Endometrial microvascular endothelial cells (primary cell): ENCODE data around the gene FKBP2. TPM values are rescaled to one million over a fixed set of nuclear protein-coding genes. Genes with fewer than 3 reads are reported as not detected.

Experiments
- in situ Hi-C: cut with HindIII; loops from 2 replicates; pipeline ENCODE4 v1.10.0; 2017; ENCODE audit warnings: low sequenced_read_pairs, low pct_unique_long_range_greater_than_20kb; ENCODE audit errors: inconsistent ontology term
- total RNA-seq: library from RNA; depleted of rRNA; stranded (reverse); fragments of >200 nt; gene quantifications from one replicate; pipeline ENCODE4 v1.2.3, GENCODE V29; 2015; ENCODE audit errors: inconsistent ontology term

Gene FKBP2
- total RNA-seq, 1 donor from 2014 or later = 49.9 TPM

DNA sequence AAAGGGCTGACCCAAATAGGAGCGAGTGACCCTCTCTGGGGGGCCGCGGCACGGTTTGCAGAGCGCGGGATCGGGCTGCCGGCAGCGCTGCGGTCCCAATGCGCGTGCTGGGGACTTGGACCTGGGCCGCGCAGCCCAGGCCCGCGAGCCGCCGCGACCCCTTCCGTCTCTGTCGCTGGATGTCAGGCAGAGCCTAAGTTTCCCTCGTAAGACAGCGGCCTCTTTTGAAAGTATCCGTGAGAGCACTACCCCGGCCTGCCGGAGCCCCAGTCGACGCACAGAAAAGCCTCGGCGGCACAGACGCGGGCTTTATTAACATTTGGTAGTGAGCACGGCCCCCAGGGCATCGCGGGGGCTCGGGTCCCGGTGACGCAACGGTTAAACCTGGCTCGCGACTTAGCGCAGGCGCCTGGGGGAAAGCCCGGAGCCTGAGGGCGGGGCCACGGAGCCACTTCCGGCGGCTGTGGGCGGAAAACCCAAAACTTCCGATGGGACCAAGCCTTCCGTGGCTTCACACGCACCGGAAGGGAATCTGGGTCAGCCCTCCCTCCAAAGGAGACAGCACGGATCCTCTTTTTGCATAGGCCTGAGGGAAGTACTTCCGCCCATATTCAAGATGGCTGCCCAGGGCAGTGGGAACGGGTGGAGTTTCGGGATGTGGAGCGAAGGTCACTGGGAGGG lies 28.8 kb downstream of the FKBP2 start:
- in situ Hi-C loops = no loop called here

DNA sequence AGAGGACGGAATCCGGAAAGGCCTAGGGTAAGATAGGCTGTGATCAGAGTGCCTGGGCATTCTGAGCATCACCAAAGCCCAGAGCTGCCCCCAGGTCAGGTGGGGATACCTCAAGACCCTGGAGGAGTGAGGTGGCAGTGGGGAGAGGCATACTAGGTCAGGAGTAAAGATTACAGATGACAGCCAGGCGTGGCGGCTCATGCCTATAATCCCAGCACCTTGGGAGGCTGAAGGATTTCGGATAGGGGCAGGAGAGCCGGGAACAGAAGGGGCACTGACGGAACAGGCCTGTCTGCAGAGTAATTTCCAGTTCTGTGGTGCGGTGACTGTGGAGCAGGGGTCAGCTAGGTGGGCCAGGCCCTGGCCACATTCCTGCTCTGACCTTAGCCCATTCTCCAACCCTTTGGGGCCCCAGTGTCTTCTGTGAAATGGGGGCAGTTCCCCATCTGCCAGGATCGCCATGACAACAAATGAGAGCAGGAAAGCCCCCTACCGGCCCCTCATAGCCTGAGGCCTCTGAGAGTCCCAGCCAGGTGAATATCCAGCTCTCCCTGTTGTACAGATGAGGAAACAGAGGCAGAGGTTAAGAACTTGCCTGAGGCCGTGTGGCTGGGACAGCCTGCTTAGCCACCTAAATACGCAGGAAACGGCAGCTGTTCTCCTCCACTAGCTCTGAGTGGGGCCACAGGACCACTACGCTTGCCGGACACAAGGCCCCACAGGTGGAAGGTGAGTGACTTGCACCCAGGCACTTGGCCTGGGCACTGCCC lies 34.3 kb downstream of the FKBP2 start:
- in situ Hi-C loops = no loop called here

DNA sequence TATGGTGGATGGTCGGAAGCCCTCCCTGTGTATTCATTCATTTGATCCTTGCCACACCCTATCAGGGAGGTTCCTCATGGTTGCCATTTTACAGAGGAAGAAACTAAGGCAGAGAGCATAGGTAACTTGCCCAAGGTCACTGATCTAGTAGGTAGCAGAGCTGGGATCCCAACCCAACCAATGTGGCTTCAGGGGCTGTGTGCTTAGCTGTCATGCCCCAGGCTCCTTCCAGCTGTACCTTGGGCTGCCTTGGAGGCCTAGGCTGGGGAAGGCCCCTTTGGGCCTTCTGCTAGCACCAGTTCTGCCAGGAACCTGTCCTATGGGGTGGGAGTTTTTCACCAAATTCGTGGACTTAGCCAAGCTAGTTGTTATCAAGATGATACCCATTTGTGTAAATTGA lies 34.9 kb downstream of the FKBP2 start:
- in situ Hi-C loops = no loop called here

DNA sequence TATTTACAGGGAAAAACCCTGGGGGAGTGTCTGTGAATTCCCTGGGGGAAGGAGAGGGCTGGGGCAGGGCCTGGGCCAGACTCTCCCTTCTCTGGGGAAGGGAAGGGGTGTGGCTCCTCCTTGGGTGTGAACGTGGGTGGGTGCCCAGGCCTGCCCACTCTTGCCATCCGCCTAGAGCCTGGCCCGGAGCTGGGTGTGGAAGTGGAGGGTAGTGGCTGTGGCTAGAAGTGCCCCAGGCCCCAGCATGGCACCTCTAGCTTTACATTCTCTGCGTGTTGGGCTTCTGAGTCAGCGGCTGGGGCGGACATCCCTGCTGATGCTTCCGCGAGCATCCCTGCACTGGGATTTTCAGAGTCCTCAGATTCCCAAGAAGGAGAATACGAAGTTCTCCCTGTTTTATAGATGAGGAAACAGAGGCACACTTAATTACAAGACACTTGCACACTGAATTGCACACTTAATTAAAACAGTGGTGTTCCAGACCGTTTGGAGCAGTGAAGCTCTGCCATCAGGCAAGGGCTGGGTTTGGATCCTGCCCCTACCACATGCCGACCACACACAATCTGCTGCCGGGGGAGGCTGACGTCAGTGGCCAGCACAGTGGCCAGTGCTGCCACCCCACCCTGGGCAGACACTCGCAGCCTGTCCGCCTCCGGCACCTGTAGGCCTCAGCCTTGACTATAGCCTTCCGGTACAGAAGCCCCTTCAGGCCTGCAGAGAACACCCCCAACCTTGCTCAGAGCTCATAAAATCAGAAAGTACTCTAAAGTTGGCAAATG lies 35.9 kb downstream of the FKBP2 start:
- in situ Hi-C loops = no loop called here

DNA sequence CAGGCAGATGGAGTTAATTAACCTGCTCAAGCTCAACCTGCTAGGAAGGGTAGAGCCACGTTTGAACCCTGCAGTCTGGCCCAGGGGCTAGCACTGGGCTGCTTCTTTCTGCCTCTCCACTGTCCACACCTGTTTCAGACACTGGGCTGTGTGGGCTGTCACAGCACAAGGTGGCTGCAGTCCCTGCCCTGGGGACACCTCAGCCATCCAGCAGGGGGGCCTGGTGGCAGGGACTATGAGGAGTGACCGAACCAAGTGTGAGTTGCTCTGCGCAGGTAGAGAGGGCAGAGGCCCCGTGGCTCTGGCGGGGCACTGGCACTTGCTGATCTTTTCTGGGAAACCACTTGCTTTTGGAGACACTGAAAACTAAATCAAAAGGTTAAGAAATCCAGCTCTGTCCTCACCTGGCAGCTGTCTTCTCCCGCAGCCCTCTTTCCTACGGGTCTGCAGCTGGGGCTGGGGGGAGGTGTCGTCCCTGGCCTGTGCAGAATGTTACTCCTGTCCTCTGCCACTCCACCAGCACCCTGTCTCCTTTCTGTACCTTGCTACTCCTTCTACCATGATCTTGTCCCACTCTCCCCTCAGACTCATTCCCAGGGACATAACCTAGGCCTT lies 37.8 kb downstream of the FKBP2 start:
- in situ Hi-C loops = no loop called here

DNA sequence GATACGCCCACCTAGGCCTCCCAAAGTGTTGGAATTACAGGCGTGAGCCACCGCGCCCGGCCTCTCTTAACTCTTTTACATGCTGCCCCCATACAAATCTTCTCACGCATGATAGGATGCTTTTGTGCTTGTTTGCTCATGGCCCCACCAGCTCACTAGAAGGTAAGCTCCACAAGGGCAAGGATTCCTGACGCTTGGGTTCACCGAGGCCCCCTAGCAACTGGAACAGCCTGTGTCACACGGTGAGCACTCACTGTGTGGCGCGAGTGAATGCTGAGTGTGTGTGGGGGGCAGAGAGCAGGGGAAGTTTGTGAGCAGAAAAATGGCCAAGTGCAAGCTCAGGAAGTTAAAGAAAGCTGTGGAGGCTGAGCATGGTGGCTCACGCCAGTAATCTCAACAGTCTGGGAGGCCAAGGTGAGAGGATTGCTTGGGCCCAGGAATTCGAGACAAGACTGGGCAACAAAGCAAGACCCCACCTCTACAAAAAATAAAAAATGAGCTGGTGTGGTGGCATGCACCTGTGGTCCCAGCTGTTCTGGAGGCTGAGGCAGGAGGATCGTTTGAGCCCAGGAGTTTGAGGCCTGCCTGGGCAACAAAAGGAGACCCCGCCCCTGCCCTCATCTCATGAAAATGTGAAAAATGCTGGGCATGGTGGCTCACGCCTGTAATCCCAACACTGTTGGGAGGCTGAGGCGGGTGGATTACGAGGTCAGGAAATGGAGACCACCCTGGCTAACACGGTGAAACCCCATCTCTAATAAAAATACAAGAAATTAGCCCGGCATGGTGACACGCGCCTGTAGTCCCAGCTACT lies 41.3 kb downstream of the FKBP2 start:
- in situ Hi-C loops = no loop called here

DNA sequence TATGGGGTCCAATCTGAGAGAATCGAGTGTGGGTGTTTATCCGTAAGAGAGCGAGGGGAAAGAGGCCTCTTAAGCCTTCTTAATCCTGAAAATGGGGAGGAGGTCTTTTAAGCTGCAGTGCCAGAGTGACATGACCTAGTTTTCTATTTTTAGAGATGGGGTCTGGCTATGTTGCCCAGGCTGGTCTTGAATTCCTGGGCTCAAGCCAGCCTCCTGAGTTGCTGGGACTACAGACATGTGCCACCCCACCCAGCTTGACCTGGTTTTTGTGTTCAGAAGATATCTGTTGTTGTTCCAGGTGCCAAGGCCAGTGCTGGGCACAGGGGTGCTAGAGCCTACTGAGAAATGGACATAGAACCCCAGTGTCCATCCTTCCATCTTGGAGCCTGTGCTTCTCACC lies 42.2 kb downstream of the FKBP2 start:
- in situ Hi-C loops = no loop called here

DNA sequence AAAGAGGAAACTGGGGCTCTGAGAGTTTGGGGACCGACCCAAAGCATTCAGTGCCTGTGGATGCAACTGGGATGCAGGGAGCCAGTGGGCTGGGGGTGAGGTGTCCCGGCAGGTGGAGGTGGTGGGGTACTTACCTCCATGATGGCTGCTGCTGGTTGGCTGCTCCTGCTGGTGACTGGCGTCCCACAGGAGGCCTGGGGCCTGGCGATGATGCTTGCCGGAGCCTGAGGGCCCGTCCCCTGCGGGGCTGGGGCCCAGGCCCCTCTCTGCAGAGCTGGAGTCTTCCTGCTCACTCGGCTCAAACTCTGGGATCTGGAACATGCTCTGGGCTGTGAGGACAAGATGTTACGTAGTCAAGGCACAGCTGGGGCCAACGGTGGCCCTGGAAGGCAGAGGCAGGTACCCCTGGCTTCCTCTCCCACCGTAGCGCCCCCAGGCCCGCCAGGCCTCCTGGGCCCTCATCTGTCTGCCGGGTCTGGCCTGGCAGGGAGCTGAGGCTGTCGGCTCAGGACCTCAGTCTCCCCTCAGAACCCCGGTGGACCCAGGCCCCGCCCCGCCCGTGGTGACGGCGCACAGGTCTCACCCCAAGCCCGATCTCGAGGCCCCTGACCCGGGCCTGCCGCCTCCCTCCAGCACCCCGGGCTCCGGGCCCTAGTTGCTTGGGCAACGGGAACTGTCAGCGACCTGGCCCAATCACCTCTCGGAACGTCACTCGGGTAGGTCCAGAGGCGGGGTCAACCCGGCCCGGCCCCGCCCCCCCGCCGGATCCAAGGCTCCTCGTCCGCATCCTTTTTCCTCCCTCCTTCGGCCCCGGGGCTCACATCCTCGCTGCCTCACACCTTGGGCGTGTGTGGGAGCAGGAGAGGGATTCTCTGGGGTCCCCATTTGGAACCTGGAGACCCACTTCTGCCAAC lies 43.4 kb downstream of the FKBP2 start, which contains the start of gene BAD:
Gene BAD, minus strand, starts transcription at position 618 of the 914 bp plus-strand sequence. Its CDS starts 297 bp downstream, at position 321.
- in situ Hi-C loops = no loop called here

DNA sequence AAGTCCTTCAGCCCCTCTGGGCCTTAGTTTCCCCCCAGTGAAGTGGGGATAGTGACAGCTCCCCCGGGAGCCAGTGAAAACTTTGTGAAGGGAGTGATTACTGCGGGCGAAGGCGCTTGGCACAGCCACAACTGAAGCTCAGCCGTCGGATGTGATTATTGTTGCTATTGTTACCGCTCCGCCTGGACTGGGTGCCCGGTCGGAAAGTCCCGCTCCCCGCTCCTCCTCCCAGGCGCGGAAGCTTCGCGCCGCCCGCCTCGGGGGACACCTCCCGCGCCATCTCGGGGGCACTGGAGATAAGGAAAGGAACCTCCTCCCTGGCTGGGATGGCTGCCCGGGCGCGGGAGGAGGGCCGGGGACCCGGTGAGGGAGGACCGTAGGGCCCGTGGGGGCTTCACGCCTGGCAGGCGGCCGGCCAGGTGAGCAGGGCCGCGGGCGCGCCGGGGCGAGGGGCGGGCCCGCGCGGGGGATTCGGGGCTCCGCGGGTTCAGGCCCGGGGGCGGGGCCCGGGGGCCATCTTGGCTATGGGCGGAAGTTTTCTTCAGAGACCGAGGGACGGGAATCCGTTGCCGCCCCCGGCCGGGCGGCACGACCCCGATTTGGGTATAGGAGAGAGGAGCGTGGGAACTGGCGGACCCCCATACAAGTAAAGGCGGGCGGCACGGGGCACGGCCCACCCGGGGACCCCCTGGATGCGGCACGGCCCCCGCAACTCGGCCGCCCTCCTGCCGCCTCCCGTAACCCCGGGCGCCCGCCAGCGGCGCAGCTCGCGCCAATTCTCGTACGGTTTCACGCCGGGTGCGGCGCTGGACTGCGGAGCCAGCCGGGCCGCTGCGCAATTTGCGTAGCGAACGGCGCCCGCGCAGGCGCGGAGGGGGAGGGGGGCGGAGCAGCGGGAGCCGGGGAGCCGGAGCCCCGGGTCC lies 44.3 kb downstream of the FKBP2 start, which contains the start of gene GPR137:
Gene GPR137, plus strand, starts transcription at position 887 of the 923 bp plus-strand sequence. CDS start 677 bp downstream, outside the sequence.
- in situ Hi-C loops = no loop called here

DNA sequence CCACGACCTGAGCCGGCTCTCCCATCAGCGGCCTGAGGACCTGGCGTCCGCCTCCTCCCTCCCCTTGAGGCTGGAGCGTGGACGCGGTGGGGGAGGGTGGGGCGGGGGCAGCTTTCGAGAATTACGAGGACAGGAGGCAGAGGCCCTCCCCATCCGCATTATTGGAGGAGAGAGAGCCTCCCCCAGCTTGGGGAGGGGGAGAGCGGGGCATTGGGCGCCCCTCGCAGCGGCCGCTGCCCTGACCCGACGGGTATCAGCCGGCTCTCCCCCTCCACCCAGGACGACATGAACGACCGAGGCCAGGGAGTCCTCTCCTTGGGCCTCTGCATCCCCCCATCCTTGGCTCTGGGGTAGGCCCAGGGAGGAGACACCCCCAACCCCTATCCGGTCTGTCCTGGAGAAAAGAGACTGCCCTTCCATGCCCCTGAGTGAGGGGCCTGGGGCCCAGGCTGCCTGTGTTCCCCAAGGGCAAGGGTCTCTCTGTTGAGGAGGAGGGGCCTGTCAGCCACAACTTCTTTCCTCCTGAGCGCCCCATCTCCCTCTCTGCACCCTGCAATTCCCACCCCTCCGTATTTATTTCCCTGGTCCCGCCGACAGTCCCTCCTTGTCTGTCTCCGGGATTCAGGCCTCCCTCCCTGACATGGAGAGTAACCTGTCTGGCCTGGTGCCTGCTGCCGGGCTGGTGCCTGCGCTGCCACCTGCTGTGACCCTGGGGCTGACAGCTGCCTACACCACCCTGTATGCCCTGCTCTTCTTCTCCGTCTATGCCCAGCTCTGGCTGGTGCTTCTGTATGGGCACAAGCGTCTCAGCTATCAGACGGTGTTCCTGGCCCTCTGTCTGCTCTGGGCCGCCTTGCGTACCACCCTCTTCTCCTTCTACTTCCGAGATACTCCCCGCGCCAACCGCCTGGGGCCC lies 45.2 kb downstream of the FKBP2 start:
- in situ Hi-C loops = no loop called here

DNA sequence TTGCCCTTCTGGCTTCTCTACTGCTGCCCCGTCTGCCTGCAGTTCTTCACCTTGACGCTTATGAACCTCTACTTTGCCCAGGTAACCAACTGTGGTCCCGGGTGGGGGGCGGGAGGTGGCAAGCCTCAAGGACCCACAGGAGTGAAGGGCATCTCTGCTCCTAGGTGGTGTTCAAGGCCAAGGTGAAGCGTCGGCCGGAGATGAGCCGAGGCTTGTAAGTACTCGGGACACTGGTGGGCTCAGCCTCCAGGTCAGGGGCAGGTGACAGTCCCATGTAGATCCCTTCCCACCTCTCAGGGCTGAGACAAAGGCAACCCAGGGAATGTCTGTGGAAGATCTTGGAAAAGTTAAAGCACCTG lies 45.9 kb downstream of the FKBP2 start:
- in situ Hi-C loops = no loop called here

DNA sequence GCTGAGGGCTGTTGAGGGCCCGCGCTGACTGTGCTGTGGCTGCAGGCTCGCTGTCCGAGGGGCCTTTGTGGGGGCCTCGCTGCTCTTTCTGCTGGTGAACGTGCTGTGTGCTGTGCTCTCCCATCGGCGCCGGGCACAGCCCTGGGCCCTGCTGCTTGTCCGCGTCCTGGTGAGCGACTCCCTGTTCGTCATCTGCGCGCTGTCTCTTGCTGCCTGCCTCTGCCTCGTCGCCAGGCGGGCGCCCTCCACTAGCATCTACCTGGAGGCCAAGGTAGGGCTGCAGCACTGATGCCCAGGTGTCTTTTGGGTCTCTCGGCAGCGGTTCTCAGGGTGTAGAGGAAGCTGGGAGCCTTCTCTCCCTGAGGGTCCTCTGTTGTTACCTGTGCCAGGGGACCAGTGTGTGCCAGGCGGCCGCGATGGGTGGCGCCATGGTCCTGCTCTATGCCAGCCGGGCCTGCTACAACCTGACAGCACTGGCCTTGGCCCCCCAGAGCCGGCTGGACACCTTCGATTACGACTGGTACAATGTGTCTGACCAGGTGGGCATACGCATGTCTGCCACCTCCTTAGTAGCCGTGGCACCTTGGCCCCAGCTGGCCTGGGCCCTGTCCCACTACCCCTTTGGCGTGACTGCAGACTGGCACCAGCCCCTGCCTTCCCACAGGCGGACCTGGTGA lies 46.9 kb downstream of the FKBP2 start:
- in situ Hi-C loops = no loop called here

DNA sequence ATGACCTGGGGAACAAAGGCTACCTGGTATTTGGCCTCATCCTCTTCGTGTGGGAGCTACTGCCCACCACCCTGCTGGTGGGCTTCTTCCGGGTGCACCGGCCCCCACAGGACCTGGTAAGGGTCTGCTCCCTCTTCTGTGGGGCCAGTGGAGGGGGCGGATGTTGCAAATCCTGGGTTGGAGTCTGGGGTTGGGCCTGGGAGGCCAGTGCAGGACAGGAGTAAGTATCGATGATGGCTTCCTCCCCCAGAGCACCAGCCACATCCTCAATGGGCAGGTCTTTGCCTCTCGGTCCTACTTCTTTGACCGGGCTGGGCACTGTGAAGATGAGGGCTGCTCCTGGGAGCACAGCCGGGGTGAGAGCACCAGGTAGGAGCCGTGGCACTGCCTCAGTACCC lies 47.5 kb downstream of the FKBP2 start:
- in situ Hi-C loops = no loop called here

DNA sequence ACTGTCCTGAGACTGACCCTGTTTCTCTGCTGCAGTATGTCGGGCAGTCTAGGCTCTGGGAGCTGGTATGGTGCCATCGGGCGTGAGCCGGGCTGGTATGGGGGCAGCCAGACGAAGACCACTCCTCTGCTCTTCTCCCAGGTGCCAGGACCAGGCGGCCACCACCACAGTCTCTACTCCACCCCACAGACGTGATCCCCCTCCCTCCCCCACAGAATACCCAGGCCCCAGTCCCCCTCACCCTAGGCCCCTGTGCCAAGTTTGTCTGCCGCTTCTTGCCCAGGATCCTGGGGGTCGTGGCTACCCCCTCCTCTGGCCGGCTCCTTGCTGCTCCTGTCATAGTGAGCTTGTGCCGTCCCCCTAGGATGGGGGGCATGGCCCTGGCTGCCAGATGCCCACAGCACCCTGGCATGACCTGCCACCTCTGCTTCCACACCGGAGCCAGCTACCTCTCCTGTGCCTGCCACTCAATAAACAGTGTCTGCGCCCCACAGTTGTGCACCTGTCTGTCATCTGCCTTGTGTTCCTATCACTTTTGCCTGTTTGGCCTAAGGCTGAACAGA lies 48.2 kb downstream of the FKBP2 start:
- in situ Hi-C loops = no loop called here
